ENCODE results near the gene EIF4G3. TPM values are rescaled to one million over a fixed set of nuclear protein-coding genes. Genes with fewer than 3 reads are reported as not detected.

EIF4G3 gene
- total RNA-seq, 1 experiment from 2014 or later: 87.6 TPM

DNA sequence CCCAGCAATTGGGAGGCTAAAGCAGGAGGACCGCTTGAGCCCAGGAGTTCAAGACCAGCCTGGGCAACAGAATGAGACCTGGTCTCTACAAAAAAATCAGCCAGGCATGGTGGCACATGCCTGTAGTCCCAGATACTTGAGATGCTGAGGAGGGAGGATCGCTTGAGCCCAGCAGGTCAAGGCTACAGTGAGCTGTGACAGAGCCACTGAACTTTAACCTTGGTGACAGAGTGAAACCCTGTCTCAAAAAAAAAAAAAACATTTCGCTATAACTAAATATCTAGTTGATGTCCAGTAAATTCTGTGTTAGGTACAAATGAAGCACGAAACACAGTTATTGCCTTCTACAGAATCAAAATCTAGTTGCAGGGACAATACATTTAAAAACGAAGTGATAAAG, 293.9 kb downstream of the EIF4G3 start:
- no peak overlapping the region for H3K4me3 Mint-ChIP-seq (ENCODE audit: unreplicated experiment)
- H3K36me3 Mint-ChIP-seq (ENCODE audit: insufficient read depth, unreplicated experiment): peaks cover 51% of the 10 kb centered on the region
- H3K27me3 Mint-ChIP-seq (ENCODE audit: insufficient read depth, unreplicated experiment): no peaks in the 10 kb centered on the region
- no peak for DNase-seq (ENCODE audit: unreplicated experiment)
- POLR2A ChIA-PET: no interaction called here
- BruUV-seq (replicated peaks): no TSS peak
- no peaks in the 10 kb centered on the region for H3K9me3 Mint-ChIP-seq (ENCODE audit: unreplicated experiment)
- CTCF ChIA-PET: interaction anchor here (0.6 kb wide), 1 partner anchor 1621 kb away, joined by 3 read pairs; no protein-coding TSS in a partner anchor
- intact Hi-C loops (cut with micrococcal nuclease): no loop called here
- H3K4me1 Mint-ChIP-seq (ENCODE audit: insufficient read depth, unreplicated experiment): peaks cover 14% of the 10 kb centered on the region
- TF ChIP-seq, protein P1, sequence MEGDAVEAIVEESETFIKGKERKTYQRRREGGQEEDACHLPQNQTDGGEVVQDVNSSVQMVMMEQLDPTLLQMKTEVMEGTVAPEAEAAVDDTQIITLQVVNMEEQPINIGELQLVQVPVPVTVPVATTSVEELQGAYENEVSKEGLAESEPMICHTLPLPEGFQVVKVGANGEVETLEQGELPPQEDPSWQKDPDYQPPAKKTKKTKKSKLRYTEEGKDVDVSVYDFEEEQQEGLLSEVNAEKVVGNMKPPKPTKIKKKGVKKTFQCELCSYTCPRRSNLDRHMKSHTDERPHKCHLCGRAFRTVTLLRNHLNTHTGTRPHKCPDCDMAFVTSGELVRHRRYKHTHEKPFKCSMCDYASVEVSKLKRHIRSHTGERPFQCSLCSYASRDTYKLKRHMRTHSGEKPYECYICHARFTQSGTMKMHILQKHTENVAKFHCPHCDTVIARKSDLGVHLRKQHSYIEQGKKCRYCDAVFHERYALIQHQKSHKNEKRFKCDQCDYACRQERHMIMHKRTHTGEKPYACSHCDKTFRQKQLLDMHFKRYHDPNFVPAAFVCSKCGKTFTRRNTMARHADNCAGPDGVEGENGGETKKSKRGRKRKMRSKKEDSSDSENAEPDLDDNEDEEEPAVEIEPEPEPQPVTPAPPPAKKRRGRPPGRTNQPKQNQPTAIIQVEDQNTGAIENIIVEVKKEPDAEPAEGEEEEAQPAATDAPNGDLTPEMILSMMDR (IDR thresholded peaks at IDR 0.05; ENCODE audit: unreplicated experiment): no peak
- H3K27ac Mint-ChIP-seq (ENCODE audit: low read depth, unreplicated experiment): peak overlapping the region; percentile 94

DNA sequence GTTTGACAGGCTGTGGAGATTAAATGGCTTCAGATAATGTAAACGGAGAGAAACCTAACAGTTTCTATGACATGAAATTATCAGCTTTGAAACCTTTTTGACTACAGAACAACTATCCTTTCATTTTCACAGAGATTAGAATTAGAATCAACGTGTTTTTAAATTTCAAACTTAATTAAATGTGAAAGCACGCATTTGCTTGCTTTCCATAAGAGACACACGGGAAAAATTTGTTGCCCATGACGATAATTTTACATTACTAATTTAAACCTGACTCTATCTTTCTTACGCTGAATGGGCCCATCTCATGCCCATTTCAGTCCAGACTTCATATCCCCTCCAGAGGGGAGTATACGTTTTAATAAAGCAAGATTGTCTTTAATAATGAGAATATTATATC, 297.9 kb downstream of the EIF4G3 start:
- TF ChIP-seq, protein P1 (IDR thresholded peaks at IDR 0.05; ENCODE audit: unreplicated experiment): no peak
- Mint-ChIP-seq H3K27ac (ENCODE audit: low read depth, unreplicated experiment) (no peak overlapping the region), H3K9me3 (ENCODE audit: unreplicated experiment) (no peaks in the 10 kb centered on the region), H3K4me3 (ENCODE audit: unreplicated experiment) (no peak overlapping the region), H3K36me3 (ENCODE audit: insufficient read depth, unreplicated experiment) (peaks cover 77% of the 10 kb centered on the region), H3K4me1 (ENCODE audit: insufficient read depth, unreplicated experiment) (peaks cover 10% of the 10 kb centered on the region), H3K27me3 (ENCODE audit: insufficient read depth, unreplicated experiment) (no peaks in the 10 kb centered on the region)
- no TSS peak for BruUV-seq (replicated peaks)
- intact Hi-C loops (cut with micrococcal nuclease): no loop called here
- ChIA-PET POLR2A (interaction anchor here (0.7 to 1.0 kb wide), 2 partner anchors 15 to 238 kb away, joined by 3 read pairs; no protein-coding TSS in a partner anchor), CTCF (no interaction called here)
- no peak for DNase-seq (ENCODE audit: unreplicated experiment)

DNA sequence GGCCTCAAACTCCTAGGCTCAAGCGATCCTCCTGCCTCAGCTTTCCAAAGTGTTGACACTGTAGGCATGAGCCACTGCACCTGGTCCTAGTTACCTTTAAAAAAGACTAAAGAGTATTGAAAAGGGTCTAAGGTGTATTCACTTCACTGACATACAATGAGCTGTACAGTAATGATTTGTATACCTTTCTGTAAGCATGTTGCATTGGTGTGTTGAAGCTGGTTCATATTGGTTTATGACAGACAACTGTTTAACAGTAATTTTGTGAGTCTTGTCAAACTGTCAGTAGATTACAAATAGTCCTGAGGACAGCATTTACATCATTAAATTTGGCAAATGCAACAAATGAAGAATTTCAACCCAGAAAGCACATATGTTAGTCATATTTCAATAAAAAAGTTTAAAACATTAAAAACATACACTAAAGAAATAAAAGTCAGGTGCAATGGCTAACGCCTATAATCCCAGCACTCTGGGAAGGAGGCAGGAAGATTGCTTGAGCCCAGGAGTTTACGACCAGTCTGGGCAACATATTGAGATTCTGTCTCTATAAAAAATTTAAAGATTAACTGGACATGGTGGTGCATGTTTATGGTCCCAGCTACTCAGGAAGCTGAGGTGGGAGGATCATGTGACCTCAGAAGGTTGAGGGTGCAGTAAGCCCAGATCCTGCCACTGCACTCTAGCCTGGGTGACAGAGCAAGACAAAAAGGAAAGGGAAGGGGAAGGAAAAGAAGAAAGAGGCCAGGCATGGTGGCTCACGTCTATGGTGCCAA, 301.3 kb downstream of the EIF4G3 start:
- Mint-ChIP-seq H3K9me3 (ENCODE audit: unreplicated experiment) (no peaks in the 10 kb centered on the region), H3K36me3 (ENCODE audit: insufficient read depth, unreplicated experiment) (peaks cover 63% of the 10 kb centered on the region), H3K27ac (ENCODE audit: low read depth, unreplicated experiment) (peak overlapping the region; percentile 22), H3K4me1 (ENCODE audit: insufficient read depth, unreplicated experiment) (no peaks in the 10 kb centered on the region), H3K27me3 (ENCODE audit: insufficient read depth, unreplicated experiment) (no peaks in the 10 kb centered on the region), H3K4me3 (ENCODE audit: unreplicated experiment) (no peak overlapping the region)
- TF ChIP-seq, protein P1 (IDR thresholded peaks at IDR 0.05; ENCODE audit: unreplicated experiment): no peak
- ChIA-PET POLR2A (interaction anchor here (0.8 kb wide), 2 partner anchors 8 to 29 kb away, joined by 3 to 4 read pairs; no protein-coding TSS in a partner anchor), CTCF (no interaction called here)
- DNase-seq (ENCODE audit: unreplicated experiment): no peak
- intact Hi-C loops (cut with micrococcal nuclease): no loop called here
- BruUV-seq (replicated peaks): no TSS peak

DNA sequence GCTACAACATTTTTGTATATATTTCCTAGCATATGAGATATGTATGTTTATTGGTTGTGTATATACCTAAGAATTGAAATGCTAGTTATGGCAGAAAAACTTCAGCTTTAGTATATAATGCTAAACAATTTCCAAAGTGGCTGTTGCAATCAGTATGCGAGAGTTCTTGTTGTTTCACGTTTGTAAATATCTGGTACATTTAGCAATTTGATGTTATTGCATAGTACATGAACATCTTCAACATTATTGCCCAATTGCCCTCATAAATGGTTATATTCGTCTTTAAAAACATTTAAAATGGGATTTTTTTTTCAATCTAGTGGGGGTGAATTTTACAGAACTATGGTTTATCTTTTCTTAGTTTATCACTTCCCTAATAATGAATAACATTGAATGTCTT, 303.4 kb downstream of the EIF4G3 start:
- ChIA-PET CTCF (interaction anchor here (0.6 kb wide), 1 partner anchor 1145 kb away, joined by 3 read pairs; no protein-coding TSS in a partner anchor), POLR2A (interaction anchor here (0.6 kb wide), 1 partner anchor 17 kb away, joined by 3 read pairs; no protein-coding TSS in a partner anchor)
- H3K27me3 Mint-ChIP-seq (ENCODE audit: insufficient read depth, unreplicated experiment): no peaks in the 10 kb centered on the region
- no peak overlapping the region for H3K4me3 Mint-ChIP-seq (ENCODE audit: unreplicated experiment)
- H3K4me1 Mint-ChIP-seq (ENCODE audit: insufficient read depth, unreplicated experiment): peaks cover 3% of the 10 kb centered on the region
- H3K9me3 Mint-ChIP-seq (ENCODE audit: unreplicated experiment): no peaks in the 10 kb centered on the region
- H3K27ac Mint-ChIP-seq (ENCODE audit: low read depth, unreplicated experiment): no peak overlapping the region
- no TSS peak for BruUV-seq (replicated peaks)
- no peak for DNase-seq (ENCODE audit: unreplicated experiment)
- intact Hi-C loops (cut with micrococcal nuclease): no loop called here
- H3K36me3 Mint-ChIP-seq (ENCODE audit: insufficient read depth, unreplicated experiment): peaks cover 52% of the 10 kb centered on the region
- TF ChIP-seq, protein P1 (IDR thresholded peaks at IDR 0.05; ENCODE audit: unreplicated experiment): no peak

All from MCF 10A (cell line).